Natural killer cell (primary cell): ENCODE measurements around the gene CLK1. TPM values are rescaled to one million over a fixed set of nuclear protein-coding genes. Genes with fewer than 3 reads are reported as not detected.

Experiments
- ATAC-seq, 3 donors: fragments of 150-1000 bp in 2 of 3; fragments of 200-7000 bp in 1 of 3; cut with Tn5 transposase; 1 replicate in 1 of 3; 2 replicates in 2 of 3; pipeline ENCODE4 v1.10.0; 2021; ENCODE audit warnings: mild to moderate bottlenecking in 2 of 3, moderate library complexity in 2 of 3
- DNase-seq, 2 donors: peaks; one replicate each; pipeline versions ENCODE4 v3.0.0 to v3.0.0-alpha.2; 2013 to 2021; ENCODE audit warnings: mixed read lengths in 1 of 2
- H3K27ac ChIP-seq: one replicate; pipeline ENCODE4 v1.5.1; 2013; ENCODE audit warnings: mild to moderate bottlenecking, low read length
- H3K27me3 ChIP-seq: one replicate; pipeline ENCODE4 v1.6.1; 2013; ENCODE audit warnings: low read length; ENCODE audit not compliant: control insufficient read depth, insufficient read depth
- H3K36me3 ChIP-seq: one replicate; pipeline ENCODE4 v1.6.1; 2013; ENCODE audit warnings: low read length; ENCODE audit not compliant: control insufficient read depth, insufficient read depth
- H3K4me1 ChIP-seq: one replicate; pipeline ENCODE4 v1.6.1; 2013; ENCODE audit warnings: low read length; ENCODE audit not compliant: control insufficient read depth, insufficient read depth
- H3K4me3 ChIP-seq: one replicate; pipeline ENCODE4 v1.5.1; 2013; ENCODE audit warnings: low read length
- H3K9me3 ChIP-seq: one replicate; pipeline ENCODE4 v1.6.1; 2013; ENCODE audit warnings: low read length; ENCODE audit not compliant: control insufficient read depth, insufficient read depth
- H3K27ac Mint-ChIP-seq, 2 donors: one replicate each; pipeline ENCODE4 v1.8.0; 2022; ENCODE audit warnings: mild to moderate bottlenecking in 2 of 2, mixed read lengths in 2 of 2, moderate library complexity in 1 of 2
- H3K27me3 Mint-ChIP-seq, 2 donors: one replicate each; pipeline ENCODE4 v1.8.0; 2022; ENCODE audit warnings: low read depth in 2 of 2, mixed read lengths in 2 of 2
- H3K36me3 Mint-ChIP-seq: one replicate; pipeline ENCODE4 v1.8.0; 2022; ENCODE audit warnings: mixed read lengths
- H3K4me1 Mint-ChIP-seq, 2 donors: one replicate each; pipeline ENCODE4 v1.8.0; 2022; ENCODE audit warnings: mixed read lengths in 2 of 2
- H3K4me3 Mint-ChIP-seq: one replicate; pipeline ENCODE4 v1.8.0; 2022; ENCODE audit warnings: mild to moderate bottlenecking, moderate library complexity, mixed read lengths
- H3K9me3 Mint-ChIP-seq, 2 donors: one replicate each; pipeline ENCODE4 v1.8.0; 2022; ENCODE audit warnings: mixed read lengths in 2 of 2
- CTCF ChIP-seq: fragments of 200-600 bp; IDR thresholded peaks from one replicate; pipeline ENCODE4 v1.8.0; 2022; ENCODE audit warnings: antibody characterized with exemption
- WGBS: methylation state at CpG from one replicate; pipeline ENCODE4 v1.1.7; 2013; ENCODE audit warnings: missing lambda C conversion rate; ENCODE audit not compliant: insufficient coverage; 5-methylcytosine and 5-hydroxymethylcytosine counted together
- intact Hi-C: fragments of 100-400 bp; cut with micrococcal nuclease; formaldehyde crosslinking; loops from one replicate; pipeline ENCODE4 v1.14.2; 2022
- total RNA-seq, 4 donors: library from RNA; stranded (reverse); fragments of 120-200 nt in 1 of 4; gene quantifications; one replicate each; pipeline versions ENCODE4 v1.2.3 to v1.2.4, GENCODE V29; 2013 to 2022

Gene CLK1
- total RNA-seq, 3 donors from 2014 or later (not counting 1 experiment from before 2014, with no cell fraction given): 975 to 1,296 (median 1,070) TPM

DNA sequence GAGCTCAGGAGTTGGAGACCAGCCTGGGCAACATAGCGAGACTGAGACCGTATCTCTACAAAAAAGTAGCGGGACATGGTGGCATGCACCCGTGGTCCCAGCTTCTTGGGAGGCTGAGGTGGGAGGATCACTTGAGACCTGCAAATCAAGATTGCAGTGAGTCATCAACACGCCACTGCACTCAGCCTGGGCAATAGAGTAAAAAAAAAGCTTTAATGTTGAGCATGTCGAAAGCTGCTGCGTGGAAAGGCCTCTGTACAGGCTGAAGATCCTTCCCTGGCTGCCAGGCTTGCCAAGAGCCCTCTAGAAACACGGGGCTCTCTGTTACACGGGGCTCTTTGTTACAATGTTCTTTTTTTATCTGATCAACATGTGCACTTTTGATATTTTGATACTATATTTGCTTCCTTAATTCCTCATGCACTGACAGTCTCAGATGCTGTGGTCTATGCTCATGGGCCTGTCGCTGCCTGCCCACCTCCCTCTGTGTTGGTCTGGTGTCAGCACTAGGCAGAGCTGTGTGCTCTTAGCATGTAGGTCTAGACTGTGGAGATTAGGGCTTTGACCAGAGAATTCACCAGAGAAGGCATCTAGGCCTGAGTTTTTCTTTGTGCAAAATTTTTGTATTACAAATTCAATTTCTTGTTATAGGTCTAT, 18.7 kb downstream of the CLK1 start:
- H3K27ac Mint-ChIP-seq: no peak overlapping the region
- H3K27ac ChIP-seq: no peak overlapping the region
- no peak overlapping the region for H3K4me3 ChIP-seq
- no peak overlapping the region for H3K4me3 Mint-ChIP-seq
- no peaks in the 10 kb centered on the region for H3K27me3 ChIP-seq
- peaks cover 6% of the 10 kb centered on the region for H3K36me3 Mint-ChIP-seq
- WGBS: 88% methylated on average over 10 of the region's 10 CpGs
- no peak for TF ChIP-seq CTCF
- no peak for DNase-seq
- H3K9me3 Mint-ChIP-seq: no peaks in the 10 kb centered on the region
- H3K9me3 ChIP-seq: no peaks in the 10 kb centered on the region
- H3K27me3 Mint-ChIP-seq: no peaks in the 10 kb centered on the region
- H3K36me3 ChIP-seq: peaks cover 6% of the 10 kb centered on the region
- intact Hi-C loops: no loop called here
- ATAC-seq: no peak
- peaks cover 5 to 10% of the 10 kb centered on the region in 2 donors for H3K4me1 Mint-ChIP-seq
- no peaks in the 10 kb centered on the region for H3K4me1 ChIP-seq

GRCh38 chr2:200845194-200845593, 19.3 kb downstream of the CLK1 start:
- DNase-seq: no peak
- Histone ChIP-seq H3K36me3 (peaks cover under 1% of the 10 kb centered on the region), H3K9me3 (no peaks in the 10 kb centered on the region), H3K27ac (no peak overlapping the region), H3K4me3 (no peak overlapping the region), H3K27me3 (no peaks in the 10 kb centered on the region), H3K4me1 (no peaks in the 10 kb centered on the region)
- TF ChIP-seq CTCF: no peak
- H3K9me3 Mint-ChIP-seq: no peaks in the 10 kb centered on the region
- H3K27me3 Mint-ChIP-seq: no peaks in the 10 kb centered on the region
- H3K36me3 Mint-ChIP-seq: no peaks in the 10 kb centered on the region
- peaks cover under 1 to 5% of the 10 kb centered on the region in 2 donors for H3K4me1 Mint-ChIP-seq
- 94% methylated on average over 5 of the region's 5 CpGs for WGBS
- H3K27ac Mint-ChIP-seq: no peak overlapping the region
- H3K4me3 Mint-ChIP-seq: no peak overlapping the region
- peak in 1 of 3 donors; percentile 36 for ATAC-seq
- intact Hi-C loops: no loop called here

GRCh38 chr2:200843993-200844948, 20.2 kb downstream of the CLK1 start:
- Histone ChIP-seq H3K36me3 (no peaks in the 10 kb centered on the region), H3K9me3 (no peaks in the 10 kb centered on the region), H3K4me1 (no peaks in the 10 kb centered on the region), H3K27me3 (no peaks in the 10 kb centered on the region), H3K27ac (no peak overlapping the region), H3K4me3 (no peak overlapping the region)
- no peak for TF ChIP-seq CTCF
- Mint-ChIP-seq H3K36me3 (no peaks in the 10 kb centered on the region), H3K4me3 (no peak overlapping the region), H3K4me1 (peaks cover 0 to 4% of the 10 kb centered on the region in 2 donors), H3K9me3 (no peaks in the 10 kb centered on the region), H3K27me3 (no peaks in the 10 kb centered on the region), H3K27ac (no peak overlapping the region)
- 91% methylated on average over 24 of the region's 24 CpGs for WGBS
- DNase-seq (no peak), ATAC-seq (no peak)
- intact Hi-C loops: no loop called here
